ENCODE measurements around the gene HSPB9. TPM values are rescaled to one million over a fixed set of nuclear protein-coding genes. Genes with fewer than 3 reads are reported as not detected.

HSPB9 gene
- total RNA-seq, 1 experiment from 2014 or later, result 0.15 TPM

DNA sequence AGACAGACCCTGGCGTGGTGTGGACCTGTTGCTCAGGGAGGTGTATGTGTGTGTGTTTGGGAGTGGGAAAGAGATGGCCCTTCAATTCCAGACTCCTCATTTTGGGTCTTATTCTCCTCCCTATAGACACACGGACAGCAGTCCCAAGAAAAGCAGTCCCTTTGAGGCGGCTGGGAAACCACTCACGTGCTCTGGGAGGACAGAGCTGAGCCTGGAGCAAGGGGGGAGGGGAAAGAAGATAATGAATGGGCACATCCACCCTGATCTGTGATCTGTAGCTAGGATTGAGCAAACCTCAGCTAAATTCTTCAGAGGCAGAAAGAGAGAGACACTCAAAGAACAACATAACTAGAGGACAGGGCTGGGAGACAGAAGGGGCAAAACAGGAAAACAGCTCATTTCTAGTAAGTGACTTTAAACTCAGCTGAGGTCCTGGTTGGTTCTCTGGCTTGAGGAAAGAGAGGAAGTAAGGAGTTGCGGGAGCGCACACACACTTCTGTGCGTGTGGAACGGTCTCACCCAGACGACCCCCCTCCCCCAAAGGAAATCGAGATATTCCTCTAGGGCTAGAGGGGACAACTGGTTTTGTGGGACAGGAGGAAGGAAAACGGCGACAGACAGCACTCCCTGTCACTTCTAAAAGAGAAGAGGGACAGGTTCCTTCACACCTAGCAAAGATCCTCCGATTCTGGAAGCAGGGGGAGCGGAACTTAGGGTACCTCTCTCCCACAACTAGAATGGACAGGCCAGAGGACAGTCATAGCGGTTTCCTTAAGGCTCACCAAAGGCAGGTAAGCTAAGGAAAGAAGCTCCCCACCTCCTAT is 31.5 kb downstream of the HSPB9 start:
- Mint-ChIP-seq H3K4me1 (peaks cover 28 to 32% of the 10 kb centered on the region in 2 experiments), H3K27ac (peak overlapping the region; percentile 17 to 73 (median 62); a peak in 6 of 7 replicates), H3K4me3 (peak overlapping the region; percentile 86 to 89), H3K27me3 (ENCODE audit: low read depth) (no peaks in the 10 kb centered on the region), H3K9me3 (no peaks in the 10 kb centered on the region), H3K36me3 (ENCODE audit: insufficient read depth in 1 of 3, low read depth in 3 of 3) (peaks cover 0 to 6% (median 0%) of the 10 kb centered on the region in 3 experiments; a peak in 2 of 7 replicates)
- Histone ChIP-seq H4K5ac (ENCODE audit: insufficient read length, low read depth, low read length) (no peak overlapping the region), H2AFZ (ENCODE audit: low read length) (no peak overlapping the region), H4K8ac (replicated peaks; ENCODE audit: insufficient read length, low read depth, low read length) (no peak overlapping the region), H3K79me2 (ENCODE audit: insufficient read depth, low read length) (peaks cover 17% of the 10 kb centered on the region; the same call in 1 of the 2 replicates), H3K9me3 (ENCODE audit: control insufficient read depth, low read depth, low read length) (no peaks in the 10 kb centered on the region), H2BK15ac (ENCODE audit: low read depth, low read length) (no peak overlapping the region), H4K20me1 (ENCODE audit: control insufficient read depth, insufficient read depth, insufficient read length) (no peaks in the 10 kb centered on the region), H3K23ac (ENCODE audit: insufficient read length, low read depth, low read length) (no peak overlapping the region), H3K18ac (ENCODE audit: insufficient read length, low read depth, low read length) (no peak overlapping the region), H4K91ac (ENCODE audit: insufficient read length, low read depth, low read length) (no peak overlapping the region), H3K56ac (ENCODE audit: insufficient read length, low read depth, low read length) (no peak overlapping the region), H3T11ph (ENCODE audit: low read length) (no peak overlapping the region), H2BK5ac (ENCODE audit: insufficient read length, low read length) (no peak overlapping the region), H2AK5ac (ENCODE audit: insufficient read length, low read length) (no peak overlapping the region), H3K4me2 (ENCODE audit: insufficient read depth, insufficient read length, low read length) (peak overlapping the region; percentile 97), H2BK12ac (ENCODE audit: insufficient read length, low read depth, low read length) (no peak overlapping the region), H3K4ac (ENCODE audit: low read depth, low read length) (no peak overlapping the region), H2BK20ac (ENCODE audit: low read depth, low read length, poor library complexity, severe bottlenecking) (no peak overlapping the region), H3K79me1 (ENCODE audit: insufficient read depth, low read depth, low read length, poor library complexity, severe bottlenecking) (peaks cover 2% of the 10 kb centered on the region), H3K23me2 (ENCODE audit: insufficient read length, low read depth, low read length, poor library complexity, severe bottlenecking) (peaks cover 15% of the 10 kb centered on the region), H3K9ac (ENCODE audit: extremely low read depth, insufficient read length, low read length) (peak overlapping the region; percentile 83), H3K14ac (ENCODE audit: insufficient read depth, low read length) (no peak overlapping the region), H2BK120ac (ENCODE audit: low read depth, low read length, poor library complexity, severe bottlenecking) (no peak overlapping the region), H3K27me3 (ENCODE audit: insufficient read depth, low read length) (no peaks in the 10 kb centered on the region), H3K27ac (ENCODE audit: insufficient read length, low read depth, low read length) (no peak overlapping the region), H3K4me1 (ENCODE audit: insufficient read depth, low read length) (no peaks in the 10 kb centered on the region; the same call in 1 of the 2 replicates)
- TF ChIP-seq, protein P1, sequence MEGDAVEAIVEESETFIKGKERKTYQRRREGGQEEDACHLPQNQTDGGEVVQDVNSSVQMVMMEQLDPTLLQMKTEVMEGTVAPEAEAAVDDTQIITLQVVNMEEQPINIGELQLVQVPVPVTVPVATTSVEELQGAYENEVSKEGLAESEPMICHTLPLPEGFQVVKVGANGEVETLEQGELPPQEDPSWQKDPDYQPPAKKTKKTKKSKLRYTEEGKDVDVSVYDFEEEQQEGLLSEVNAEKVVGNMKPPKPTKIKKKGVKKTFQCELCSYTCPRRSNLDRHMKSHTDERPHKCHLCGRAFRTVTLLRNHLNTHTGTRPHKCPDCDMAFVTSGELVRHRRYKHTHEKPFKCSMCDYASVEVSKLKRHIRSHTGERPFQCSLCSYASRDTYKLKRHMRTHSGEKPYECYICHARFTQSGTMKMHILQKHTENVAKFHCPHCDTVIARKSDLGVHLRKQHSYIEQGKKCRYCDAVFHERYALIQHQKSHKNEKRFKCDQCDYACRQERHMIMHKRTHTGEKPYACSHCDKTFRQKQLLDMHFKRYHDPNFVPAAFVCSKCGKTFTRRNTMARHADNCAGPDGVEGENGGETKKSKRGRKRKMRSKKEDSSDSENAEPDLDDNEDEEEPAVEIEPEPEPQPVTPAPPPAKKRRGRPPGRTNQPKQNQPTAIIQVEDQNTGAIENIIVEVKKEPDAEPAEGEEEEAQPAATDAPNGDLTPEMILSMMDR (conservative IDR thresholded peaks at IDR 0.05), result no peak
- WGBS (ENCODE audit: extremely low coverage, insufficient read length, low lambda C conversion rate), result no CpG with 5 or more reads among the region's 15 CpGs
- DNase-seq, result no peak
